HFFc6 (cell line): ENCODE measurements around the gene PIK3AP1. TPM values are rescaled to one million over a fixed set of nuclear protein-coding genes. Genes with fewer than 3 reads are reported as not detected.
A peak's percentile ranks its signal among the peaks of the same experiment; 100 is the strongest.

Experiments
- DNase-seq: peaks from one replicate; pipeline ENCODE4 v3.0.0-alpha.2; 2018
- H3K27ac Mint-ChIP-seq: 2 replicates; pipeline ENCODE4 v1.8.0; 2020; ENCODE audit warnings: mild to moderate bottlenecking, mixed read lengths
- H3K27me3 Mint-ChIP-seq: 2 replicates; pipeline ENCODE4 v1.8.0; 2021; ENCODE audit warnings: mild to moderate bottlenecking, moderate library complexity, mixed read lengths; ENCODE audit not compliant: insufficient read depth
- H3K36me3 Mint-ChIP-seq: 2 replicates; pipeline ENCODE4 v1.8.0; 2021; ENCODE audit warnings: low read depth, mixed read lengths
- H3K4me1 Mint-ChIP-seq: 2 replicates; pipeline ENCODE4 v1.8.0; 2020; ENCODE audit warnings: low read depth, mixed read lengths
- H3K4me3 Mint-ChIP-seq: 2 replicates; pipeline ENCODE4 v1.8.0; 2020; ENCODE audit warnings: mild to moderate bottlenecking, moderate library complexity, mixed read lengths
- H3K9me3 Mint-ChIP-seq: 2 replicates; pipeline ENCODE4 v1.8.0; 2020; ENCODE audit warnings: mild to moderate bottlenecking, mixed read lengths
- CTCF ChIP-seq: fragments of 200-600 bp; sonication (generic); IDR thresholded peaks from 2 replicates; pipeline ENCODE4 v1.5.0; 2021; ENCODE audit warnings: antibody characterized with exemption, mild to moderate bottlenecking
- total RNA-seq, 6 experiments: library from RNA; stranded (reverse); fragmentation: NEBNext Ultra II Directional; extraction: Animal tissue kit (Norgen Biotek cat#: 25700); gene quantifications; 2 replicates in 1 of 6; 3 replicates in 5 of 6; pipeline ENCODE4 v1.2.3, GENCODE V29; 2021

Gene PIK3AP1
- total RNA-seq, 6 experiments from 2014 or later, result 0.05 TPM; not detected in 3

- no peak overlapping the region for H3K27ac Mint-ChIP-seq
- DNase-seq, result no peak
- no peak for TF ChIP-seq CTCF
- H3K9me3 Mint-ChIP-seq, result no peaks in the 10 kb centered on the region
- H3K36me3 Mint-ChIP-seq, result no peaks in the 10 kb centered on the region
- peaks cover 3% of the 10 kb centered on the region for H3K27me3 Mint-ChIP-seq
- no peak overlapping the region for H3K4me3 Mint-ChIP-seq
- H3K4me1 Mint-ChIP-seq, result peaks cover 47% of the 10 kb centered on the region
Measured at GRCh38 chr10:96610817-96611216, 109.5 kb downstream of the PIK3AP1 start.

GRCh38 chr10:96609510-96609909 is 110.8 kb downstream of the PIK3AP1 start:
- Mint-ChIP-seq H3K36me3 (no peaks in the 10 kb centered on the region), H3K4me3 (no peak overlapping the region), H3K9me3 (no peaks in the 10 kb centered on the region), H3K27me3 (no peaks in the 10 kb centered on the region; the same call in 1 of the 2 replicates), H3K27ac (no peak overlapping the region), H3K4me1 (peaks cover 42% of the 10 kb centered on the region)
- TF ChIP-seq CTCF, result no peak
- no peak for DNase-seq

- Mint-ChIP-seq H3K27me3 (no peaks in the 10 kb centered on the region; the same call in 1 of the 2 replicates), H3K4me1 (peaks cover 35% of the 10 kb centered on the region), H3K36me3 (no peaks in the 10 kb centered on the region), H3K4me3 (no peak overlapping the region), H3K9me3 (no peaks in the 10 kb centered on the region), H3K27ac (no peak overlapping the region)
- no peak for DNase-seq
- TF ChIP-seq CTCF, result no peak
Measured at GRCh38 chr10:96608805-96609204, 111.5 kb downstream of the PIK3AP1 start.

- no peak overlapping the region for H3K27ac Mint-ChIP-seq
- DNase-seq, result no peak
Measured at GRCh38 chr10:96608262-96608661, 112.1 kb downstream of the PIK3AP1 start.

GRCh38 chr10:96606946-96607345 is 113.4 kb downstream of the PIK3AP1 start:
- Mint-ChIP-seq H3K27me3 (no peaks in the 10 kb centered on the region; the same call in 1 of the 2 replicates), H3K9me3 (no peaks in the 10 kb centered on the region), H3K4me3 (no peak overlapping the region), H3K27ac (no peak overlapping the region; the same call in 1 of the 2 replicates), H3K36me3 (no peaks in the 10 kb centered on the region), H3K4me1 (peaks cover 30% of the 10 kb centered on the region)
- DNase-seq, result no peak
- no peak for TF ChIP-seq CTCF

More at GRCh38 chr10:96608262-96608661, 112.1 kb downstream of the PIK3AP1 start:
- Mint-ChIP-seq H3K36me3 (no peaks in the 10 kb centered on the region), H3K4me1 (peaks cover 30% of the 10 kb centered on the region), H3K9me3 (no peaks in the 10 kb centered on the region), H3K4me3 (no peak overlapping the region), H3K27me3 (no peaks in the 10 kb centered on the region; the same call in 1 of the 2 replicates)
- no peak for TF ChIP-seq CTCF

GRCh38 chr10:96606216-96606615 is 114.1 kb downstream of the PIK3AP1 start:
- Mint-ChIP-seq H3K36me3 (no peaks in the 10 kb centered on the region), H3K4me3 (peak overlapping the region; percentile 39), H3K4me1 (peaks cover 30% of the 10 kb centered on the region), H3K9me3 (no peaks in the 10 kb centered on the region), H3K27ac (peak overlapping the region; percentile 78), H3K27me3 (no peaks in the 10 kb centered on the region; the same call in 1 of the 2 replicates)
- no peak for TF ChIP-seq CTCF
- DNase-seq, result peak; percentile 57
